ENCODE results near the gene SMIM41. TPM values are rescaled to one million over a fixed set of nuclear protein-coding genes. Genes with fewer than 3 reads are reported as not detected.

SMIM41 gene
- total RNA-seq, 2 experiments from 2014 or later: not detected

- Histone ChIP-seq H3K27ac (ENCODE audit: low read depth, low read length, poor library complexity, severe bottlenecking) (no peak overlapping the region), H3K36me3 (ENCODE audit: insufficient read depth, low read length) (peaks cover 32% of the 10 kb centered on the region), H3K4me3 (ENCODE audit: low read depth, low read length, poor library complexity, severe bottlenecking) (no peak overlapping the region), H2AFZ (ENCODE audit: low read length) (no peak overlapping the region), H3K9me3 (ENCODE audit: low read length) (no peaks in the 10 kb centered on the region), H3K4me1 (ENCODE audit: insufficient read depth, low read length, poor library complexity, severe bottlenecking) (peaks cover 45% of the 10 kb centered on the region), H3K4me2 (ENCODE audit: low read length) (no peak overlapping the region), H3K9me2 (ENCODE audit: insufficient read depth, low read length) (no peaks in the 10 kb centered on the region), H3K79me2 (ENCODE audit: insufficient read depth, low read depth, low read length) (no peaks in the 10 kb centered on the region; the same call in 1 of the 2 replicates), H4K20me1 (ENCODE audit: insufficient read depth, low read length) (no peaks in the 10 kb centered on the region)
- intact Hi-C loops (cut with micrococcal nuclease; ENCODE audit: unreplicated experiment): no loop called here
- CTCF ChIA-PET (ENCODE audit: unreplicated experiment): no interaction called here
- no peak for TF ChIP-seq EZH2phosphoT487 (IDR thresholded peaks at IDR 0.05; ENCODE audit: borderline replicate concordance, low read depth, low read length)
- TF ChIP-seq, protein P1, sequence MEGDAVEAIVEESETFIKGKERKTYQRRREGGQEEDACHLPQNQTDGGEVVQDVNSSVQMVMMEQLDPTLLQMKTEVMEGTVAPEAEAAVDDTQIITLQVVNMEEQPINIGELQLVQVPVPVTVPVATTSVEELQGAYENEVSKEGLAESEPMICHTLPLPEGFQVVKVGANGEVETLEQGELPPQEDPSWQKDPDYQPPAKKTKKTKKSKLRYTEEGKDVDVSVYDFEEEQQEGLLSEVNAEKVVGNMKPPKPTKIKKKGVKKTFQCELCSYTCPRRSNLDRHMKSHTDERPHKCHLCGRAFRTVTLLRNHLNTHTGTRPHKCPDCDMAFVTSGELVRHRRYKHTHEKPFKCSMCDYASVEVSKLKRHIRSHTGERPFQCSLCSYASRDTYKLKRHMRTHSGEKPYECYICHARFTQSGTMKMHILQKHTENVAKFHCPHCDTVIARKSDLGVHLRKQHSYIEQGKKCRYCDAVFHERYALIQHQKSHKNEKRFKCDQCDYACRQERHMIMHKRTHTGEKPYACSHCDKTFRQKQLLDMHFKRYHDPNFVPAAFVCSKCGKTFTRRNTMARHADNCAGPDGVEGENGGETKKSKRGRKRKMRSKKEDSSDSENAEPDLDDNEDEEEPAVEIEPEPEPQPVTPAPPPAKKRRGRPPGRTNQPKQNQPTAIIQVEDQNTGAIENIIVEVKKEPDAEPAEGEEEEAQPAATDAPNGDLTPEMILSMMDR (conservative IDR thresholded peaks at IDR 0.05; ENCODE audit: low read length): no peak
- no peak for DNase-seq (ENCODE audit: low spot score)
- no TSS peak for BruUV-seq (replicated peaks)
- POLR2A ChIA-PET: interaction anchor here (0.5 kb wide), 1 partner anchor 18 kb away, joined by 3 read pairs; no protein-coding TSS in a partner anchor
Observed at GRCh38 chr12:52054833-52055730, 24.4 kb upstream of the SMIM41 start.

DNA sequence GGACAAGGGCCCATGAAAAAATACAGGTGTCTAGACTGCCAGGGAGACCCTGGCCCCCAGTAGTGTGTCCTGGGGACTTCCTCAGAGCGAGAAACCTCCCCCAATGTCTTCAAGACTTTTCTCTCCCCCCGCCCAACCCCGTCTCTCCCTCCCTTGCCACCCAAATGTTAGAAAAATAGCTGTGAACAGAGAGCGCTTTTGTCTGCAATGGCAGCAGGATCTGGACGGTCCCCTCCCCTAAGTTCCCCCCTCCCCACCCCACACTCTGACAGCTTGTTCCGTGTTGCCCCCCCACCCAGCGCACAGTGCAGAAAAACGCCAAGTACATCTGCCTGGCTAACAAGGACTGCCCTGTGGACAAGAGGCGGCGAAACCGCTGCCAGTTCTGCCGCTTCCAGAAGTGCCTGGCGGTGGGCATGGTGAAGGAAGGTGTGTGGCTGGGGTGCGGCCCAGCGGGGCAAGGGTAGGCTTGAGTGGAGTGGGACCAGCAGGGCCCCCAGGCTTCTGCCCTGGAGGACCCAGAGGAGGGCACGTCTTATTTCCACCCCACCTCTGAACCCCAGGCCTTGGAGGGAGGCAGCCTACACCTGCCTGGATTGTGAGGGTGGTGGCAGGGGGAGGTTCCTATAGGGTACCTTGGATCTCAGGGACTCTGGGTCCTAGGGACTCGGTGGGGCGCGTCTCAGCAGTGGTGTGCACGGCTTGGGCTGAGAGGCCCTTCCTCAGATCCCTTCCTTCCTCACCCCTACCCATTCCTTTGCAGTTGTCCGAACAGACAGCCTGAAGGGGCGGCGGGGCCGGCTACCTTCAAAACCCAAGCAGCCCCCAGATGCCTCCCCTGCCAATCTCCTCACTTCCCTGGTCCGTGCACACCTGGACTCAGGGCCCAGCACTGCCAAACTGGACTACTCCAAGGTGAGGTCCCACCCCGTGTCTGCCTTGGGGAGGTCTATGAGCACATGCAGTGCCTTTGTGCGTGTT is 23.5 kb upstream of the SMIM41 start:
- Histone ChIP-seq H2AFZ (ENCODE audit: low read length) (no peak overlapping the region), H3K27ac (ENCODE audit: low read depth, low read length, poor library complexity, severe bottlenecking) (no peak overlapping the region), H4K20me1 (ENCODE audit: insufficient read depth, low read length) (no peaks in the 10 kb centered on the region), H3K79me2 (ENCODE audit: insufficient read depth, low read depth, low read length) (no peaks in the 10 kb centered on the region; the same call in 1 of the 2 replicates), H3K36me3 (ENCODE audit: insufficient read depth, low read length) (peaks cover 32% of the 10 kb centered on the region), H3K4me3 (ENCODE audit: low read depth, low read length, poor library complexity, severe bottlenecking) (no peak overlapping the region), H3K4me2 (ENCODE audit: low read length) (no peak overlapping the region), H3K9me3 (ENCODE audit: low read length) (no peaks in the 10 kb centered on the region), H3K9me2 (ENCODE audit: insufficient read depth, low read length) (no peaks in the 10 kb centered on the region), H3K4me1 (ENCODE audit: insufficient read depth, low read length, poor library complexity, severe bottlenecking) (peaks cover 40% of the 10 kb centered on the region)
- CTCF ChIA-PET (ENCODE audit: unreplicated experiment): no interaction called here
- BruUV-seq (replicated peaks): no TSS peak
- POLR2A ChIA-PET: interaction anchor here (0.5 kb wide), 1 partner anchor 17 kb away, joined by 3 read pairs; no protein-coding TSS in a partner anchor
- no peak for DNase-seq (ENCODE audit: low spot score)
- TF ChIP-seq EZH2phosphoT487 (IDR thresholded peaks at IDR 0.05; ENCODE audit: borderline replicate concordance, low read depth, low read length): no peak
- TF ChIP-seq, protein P1 (conservative IDR thresholded peaks at IDR 0.05; ENCODE audit: low read length): no peak
- intact Hi-C loops (cut with micrococcal nuclease; ENCODE audit: unreplicated experiment): no loop called here
